ENCODE measurements around the gene TMEM134.
"Not testable (repeated sequence)": the region's sequence is repeated elsewhere in the genome, so short reads cannot be mapped to it uniquely, and the experiment has no call there.

The TMEM134 gene

GRCh38 chr11:67482827-67483798, 14.1 kb upstream of the TMEM134 start, which contains the start of gene AIP:
AIP (plus strand) TSS chr11:67483026; CDS start chr11:67483159, 133 bp downstream.
- no peaks in the 10 kb centered on the region for H3K9me3 Mint-ChIP-seq
- peaks cover 22% of the 10 kb centered on the region for H3K36me3 Mint-ChIP-seq (ENCODE audit: low read depth)
- H3K4me3 Mint-ChIP-seq: peak within 1 kb of the TSS; percentile 93
- H3K27ac Mint-ChIP-seq: peak within 1 kb of the TSS; percentile 96
- no peaks in the 10 kb centered on the region for H3K27me3 Mint-ChIP-seq (ENCODE audit: low read depth)
- H3K4me1 Mint-ChIP-seq (ENCODE audit: low read depth): peaks cover 42% of the 10 kb centered on the region

GRCh38 chr11:67482275-67482826, 13.3 kb upstream of the TMEM134 start:
- peak overlapping the region; percentile 96 for H3K27ac Mint-ChIP-seq
- no peaks in the 10 kb centered on the region for H3K27me3 Mint-ChIP-seq (ENCODE audit: low read depth)

GRCh38 chr11:67477344-67478050, 8.4 kb upstream of the TMEM134 start:
- not testable (repeated sequence) for H3K27ac Mint-ChIP-seq; H3K4me1 Mint-ChIP-seq (ENCODE audit: low read depth); H3K4me3 Mint-ChIP-seq; H3K36me3 Mint-ChIP-seq (ENCODE audit: low read depth); H3K27me3 Mint-ChIP-seq (ENCODE audit: low read depth); H3K9me3 Mint-ChIP-seq

More at GRCh38 chr11:67482275-67482826, 13.3 kb upstream of the TMEM134 start:
- H3K4me3 Mint-ChIP-seq: peak overlapping the region; percentile 93
- H3K36me3 Mint-ChIP-seq (ENCODE audit: low read depth): peaks cover 15% of the 10 kb centered on the region
- peaks cover 34% of the 10 kb centered on the region for H3K4me1 Mint-ChIP-seq (ENCODE audit: low read depth)
- H3K9me3 Mint-ChIP-seq: no peaks in the 10 kb centered on the region

- H3K9me3 Mint-ChIP-seq; H3K27me3 Mint-ChIP-seq (ENCODE audit: low read depth); H3K36me3 Mint-ChIP-seq (ENCODE audit: low read depth); H3K27ac Mint-ChIP-seq; H3K4me3 Mint-ChIP-seq; H3K4me1 Mint-ChIP-seq (ENCODE audit: low read depth): not testable (repeated sequence)
Observed at GRCh38 chr11:67476692-67477091, 7.6 kb upstream of the TMEM134 start.

- no peak overlapping the region for H3K27ac Mint-ChIP-seq
- peaks cover 4% of the 10 kb centered on the region for H3K27me3 Mint-ChIP-seq (ENCODE audit: low read depth)
- H3K9me3 Mint-ChIP-seq: no peaks in the 10 kb centered on the region
- peaks cover 9% of the 10 kb centered on the region for H3K4me1 Mint-ChIP-seq (ENCODE audit: low read depth)
- H3K4me3 Mint-ChIP-seq: no peak overlapping the region
- H3K36me3 Mint-ChIP-seq (ENCODE audit: low read depth): no peaks in the 10 kb centered on the region
Observed at GRCh38 chr11:67472882-67473281, 3.8 kb upstream of the TMEM134 start.

GRCh38 chr11:67470337-67471002, 1.4 kb upstream of the TMEM134 start:
- no peak overlapping the region for H3K4me3 Mint-ChIP-seq
- peaks cover 20% of the 10 kb centered on the region for H3K4me1 Mint-ChIP-seq (ENCODE audit: low read depth)
- no peak overlapping the region for H3K27ac Mint-ChIP-seq
- no peaks in the 10 kb centered on the region for H3K36me3 Mint-ChIP-seq (ENCODE audit: low read depth)
- H3K9me3 Mint-ChIP-seq: no peaks in the 10 kb centered on the region
- H3K27me3 Mint-ChIP-seq (ENCODE audit: low read depth): peaks cover 4% of the 10 kb centered on the region

GRCh38 chr11:67469508-67469811, 409 bp upstream of the TMEM134 start:
- H3K27ac Mint-ChIP-seq: peak overlapping the region; percentile 45
- peaks cover 24% of the 10 kb centered on the region for H3K4me1 Mint-ChIP-seq (ENCODE audit: low read depth)
- H3K9me3 Mint-ChIP-seq: no peaks in the 10 kb centered on the region
- H3K4me3 Mint-ChIP-seq: peak overlapping the region; percentile 67
- H3K27me3 Mint-ChIP-seq (ENCODE audit: low read depth): peaks cover under 1% of the 10 kb centered on the region
- no peaks in the 10 kb centered on the region for H3K36me3 Mint-ChIP-seq (ENCODE audit: low read depth)

GRCh38 chr11:67468456-67468758, 644 bp downstream of the TMEM134 start:
- peak overlapping the region; percentile 57 for H3K27ac Mint-ChIP-seq
- H3K4me3 Mint-ChIP-seq: peak overlapping the region; percentile 82
- H3K27me3 Mint-ChIP-seq (ENCODE audit: low read depth): no peaks in the 10 kb centered on the region
- H3K36me3 Mint-ChIP-seq (ENCODE audit: low read depth): no peaks in the 10 kb centered on the region
- H3K9me3 Mint-ChIP-seq: no peaks in the 10 kb centered on the region
- peaks cover 29% of the 10 kb centered on the region for H3K4me1 Mint-ChIP-seq (ENCODE audit: low read depth)

- Mint-ChIP-seq H3K4me1 (ENCODE audit: low read depth) (peaks cover 29% of the 10 kb centered on the region), H3K4me3 (peak overlapping the region; percentile 82), H3K27me3 (ENCODE audit: low read depth) (no peaks in the 10 kb centered on the region), H3K27ac (peak overlapping the region; percentile 57), H3K36me3 (ENCODE audit: low read depth) (no peaks in the 10 kb centered on the region), H3K9me3 (no peaks in the 10 kb centered on the region)
Observed at GRCh38 chr11:67468056-67468455, 995 bp downstream of the TMEM134 start.

- Mint-ChIP-seq H3K9me3 (no peaks in the 10 kb centered on the region), H3K4me3 (peak overlapping the region; percentile 82), H3K36me3 (ENCODE audit: low read depth) (no peaks in the 10 kb centered on the region), H3K27ac (peak overlapping the region; percentile 52), H3K4me1 (ENCODE audit: low read depth) (peaks cover 29% of the 10 kb centered on the region), H3K27me3 (ENCODE audit: low read depth) (no peaks in the 10 kb centered on the region)
Observed at GRCh38 chr11:67466962-67467771, 1.9 kb downstream of the TMEM134 start.

GRCh38 chr11:67466367-67466766, 2.7 kb downstream of the TMEM134 start:
- no peaks in the 10 kb centered on the region for H3K27me3 Mint-ChIP-seq (ENCODE audit: low read depth)
- no peak overlapping the region for H3K27ac Mint-ChIP-seq
- peak overlapping the region; percentile 21 for H3K4me3 Mint-ChIP-seq
- no peaks in the 10 kb centered on the region for H3K36me3 Mint-ChIP-seq (ENCODE audit: low read depth)
- peaks cover 29% of the 10 kb centered on the region for H3K4me1 Mint-ChIP-seq (ENCODE audit: low read depth)
- no peaks in the 10 kb centered on the region for H3K9me3 Mint-ChIP-seq

- not testable (repeated sequence) for H3K9me3 Mint-ChIP-seq; H3K36me3 Mint-ChIP-seq (ENCODE audit: low read depth); H3K27me3 Mint-ChIP-seq (ENCODE audit: low read depth)
- Mint-ChIP-seq H3K27ac (peak overlapping the region; percentile 88), H3K4me1 (ENCODE audit: low read depth) (peaks cover 29% of the 10 kb centered on the region), H3K4me3 (peak overlapping the region; percentile 84)
Observed at GRCh38 chr11:67465530-67465929, 3.5 kb downstream of the TMEM134 start.

GRCh38 chr11:67465189-67465510, 3.9 kb downstream of the TMEM134 start:
- H3K27me3 Mint-ChIP-seq (ENCODE audit: low read depth): peaks cover 3% of the 10 kb centered on the region
- peaks cover 29% of the 10 kb centered on the region for H3K4me1 Mint-ChIP-seq (ENCODE audit: low read depth)
- H3K9me3 Mint-ChIP-seq: no peaks in the 10 kb centered on the region
- H3K4me3 Mint-ChIP-seq: peak overlapping the region; percentile 84
- peak overlapping the region; percentile 88 for H3K27ac Mint-ChIP-seq
- H3K36me3 Mint-ChIP-seq (ENCODE audit: low read depth): no peaks in the 10 kb centered on the region
